Liver (tissue), 9 donors: ENCODE results near the gene SENP1. TPM values are rescaled to one million over a fixed set of nuclear protein-coding genes. Genes with fewer than 3 reads are reported as not detected.

Experiments
- DNase-seq: peaks from one replicate; pipeline ENCODE4 v3.0.0-alpha.2; 2017; ENCODE audit warnings: low spot score
- H3K27ac ChIP-seq, 2 donors: one replicate each; pipeline ENCODE4 v1.7.0; 2013; ENCODE audit warnings: inconsistent platforms in 2 of 2, low read length in 2 of 2, control low read depth in 1 of 2, low read depth in 1 of 2, mild to moderate bottlenecking in 1 of 2
- H3K27me3 ChIP-seq, 4 donors: one replicate each; pipeline versions ENCODE4 v1.6.1 to v1.7.0; 2013; ENCODE audit warnings: low read length in 3 of 4, inconsistent platforms in 1 of 4, mild to moderate bottlenecking in 1 of 4, moderate library complexity in 1 of 4; ENCODE audit not compliant: control insufficient read depth in 4 of 4, insufficient read depth in 4 of 4
- H3K36me3 ChIP-seq, 4 donors: one replicate each; pipeline versions ENCODE4 v1.6.1 to v1.7.0; 2013; ENCODE audit warnings: low read length in 3 of 4, mild to moderate bottlenecking in 3 of 4, low read depth in 1 of 4, moderate library complexity in 1 of 4; ENCODE audit not compliant: control insufficient read depth in 4 of 4, insufficient read depth in 3 of 4
- H3K4me1 ChIP-seq, 4 donors: one replicate each; pipeline versions ENCODE4 v1.6.1 to v1.7.0; 2013; ENCODE audit warnings: low read length in 3 of 4, mild to moderate bottlenecking in 3 of 4, moderate library complexity in 1 of 4; ENCODE audit not compliant: control insufficient read depth in 4 of 4, insufficient read depth in 4 of 4
- H3K4me3 ChIP-seq, 3 donors: one replicate each; pipeline versions ENCODE4 v1.6.1 to v1.7.0; 2013; ENCODE audit warnings: low read length in 3 of 3, control low read depth in 1 of 3, low read depth in 1 of 3, mild to moderate bottlenecking in 1 of 3
- H3K9ac ChIP-seq, 2 donors: one replicate each; pipeline ENCODE4 v1.7.0; 2013; ENCODE audit warnings: low read length in 2 of 2, mild to moderate bottlenecking in 2 of 2, moderate library complexity in 2 of 2, control low read depth in 1 of 2, low read depth in 1 of 2
- H3K9me3 ChIP-seq, 4 donors: one replicate each; pipeline versions ENCODE4 v1.6.1 to v1.7.0; 2013; ENCODE audit warnings: low read length in 3 of 4; ENCODE audit not compliant: control insufficient read depth in 4 of 4
- EGR1 ChIP-seq, 2 donors: IDR thresholded peaks; 2 replicates each; pipeline ENCODE4 v1.6.1; 2016 to 2018; ENCODE audit warnings: antibody characterized with exemption in 2 of 2, low read depth in 2 of 2
- FOXA1 ChIP-seq: IDR thresholded peaks from 2 replicates; pipeline ENCODE4 v1.6.1; 2016; ENCODE audit warnings: antibody characterized with exemption
- FOXA2 ChIP-seq: IDR thresholded peaks from 2 replicates; pipeline ENCODE4 v1.6.1; 2016; ENCODE audit warnings: antibody characterized with exemption
- GABPA ChIP-seq, 2 donors: IDR thresholded peaks in 1 of 2; conservative IDR thresholded peaks in 1 of 2; 2 replicates each; pipeline ENCODE4 v1.6.1; 2016; ENCODE audit warnings: antibody characterized with exemption in 2 of 2, mild to moderate bottlenecking in 1 of 2, moderate library complexity in 1 of 2
- HNF4A ChIP-seq, 2 donors: conservative IDR thresholded peaks; 2 replicates each; pipeline ENCODE4 v1.6.1; 2016; ENCODE audit warnings: antibody characterized with exemption in 2 of 2, mild to moderate bottlenecking in 2 of 2
- HNF4G ChIP-seq: IDR thresholded peaks from 2 replicates; pipeline ENCODE4 v1.6.1; 2016; ENCODE audit warnings: antibody characterized with exemption
- JUND ChIP-seq, 2 donors: IDR thresholded peaks; 2 replicates each; pipeline ENCODE4 v1.6.1; 2016; ENCODE audit warnings: antibody characterized with exemption in 2 of 2
- NR2F2 ChIP-seq: IDR thresholded peaks from 2 replicates; pipeline ENCODE4 v1.6.1; 2016; ENCODE audit warnings: antibody characterized with exemption
- RAD21 ChIP-seq, 2 donors: IDR thresholded peaks; 2 replicates each; pipeline ENCODE4 v1.6.1; 2016; ENCODE audit warnings: antibody characterized with exemption in 2 of 2, mild to moderate bottlenecking in 2 of 2
- RXRA ChIP-seq, 2 donors: IDR thresholded peaks; 2 replicates each; pipeline ENCODE4 v1.6.1; 2017 to 2018; ENCODE audit warnings: antibody characterized with exemption in 2 of 2, mild to moderate bottlenecking in 1 of 2
- SP1 ChIP-seq: IDR thresholded peaks from 2 replicates; pipeline ENCODE4 v1.6.1; 2018; ENCODE audit warnings: antibody characterized with exemption, mild to moderate bottlenecking
- TAF1 ChIP-seq: conservative IDR thresholded peaks from 2 replicates; pipeline ENCODE4 v1.6.1; 2016; ENCODE audit warnings: antibody characterized with exemption, mild to moderate bottlenecking
- YY1 ChIP-seq: IDR thresholded peaks from 2 replicates; pipeline ENCODE4 v1.6.1; 2016; ENCODE audit warnings: antibody characterized with exemption, mild to moderate bottlenecking
- WGBS: extraction: QIAGEN DNeasy Blood & Tissue Kit; methylation state at CpG from one replicate; pipeline ENCODE4 v1.1.7; 2013; 5-methylcytosine and 5-hydroxymethylcytosine counted together
- polyA plus RNA-seq, 2 donors: library from polyadenylated mRNA; stranded (reverse) in 1 of 2; unstranded in 1 of 2; fragments of 200-250 nt in 1 of 2; fragments of >200 nt in 1 of 2; fragmentation: Nextera tagmentation in 1 of 2; extraction: Ambion mirVana in 1 of 2; gene quantifications; one replicate each; pipeline versions ENCODE4 v1.2.1 to v1.2.3, GENCODE V29; 2013 to 2015
- total RNA-seq, 2 donors: library from RNA; depleted of rRNA; stranded (reverse); fragments of >200 nt; gene quantifications; one replicate each; pipeline ENCODE4 v1.2.3, GENCODE V29; 2014
- TF ChIP-seq, protein P1 (sequence below): fragments of 150-350 bp; IDR thresholded peaks from 2 replicates; pipeline ENCODE4 v1.5.1; 2017; ENCODE audit warnings: improper control_type of control experiment, low read depth, low read length; ENCODE audit not compliant: missing input control
- TF ChIP-seq, protein P2 (sequence below): IDR thresholded peaks from 2 replicates; pipeline ENCODE4 v1.6.1; 2016; ENCODE audit warnings: antibody characterized with exemption
- TF ChIP-seq, protein P3 (sequence below): IDR thresholded peaks from 2 replicates; pipeline ENCODE4 v1.6.1; 2016; ENCODE audit warnings: antibody characterized with exemption
- TF ChIP-seq, protein P4 (sequence below): IDR thresholded peaks from 2 replicates; pipeline ENCODE4 v1.6.1; 2016; ENCODE audit warnings: antibody characterized with exemption, mild to moderate bottlenecking
- TF ChIP-seq, protein P5 (sequence below): IDR thresholded peaks from 2 replicates; pipeline ENCODE4 v1.6.1; 2016; ENCODE audit warnings: antibody characterized with exemption
- donor health status: healthy.
- donor health status: healthy.
- donor health status: healthy.
- donor health status: healthy.
- donor health status: healthy.

The SENP1 gene
- total and polyA plus RNA-seq, 4 donors: 1.4 to 11.7 (median 4.2) TPM

DNA sequence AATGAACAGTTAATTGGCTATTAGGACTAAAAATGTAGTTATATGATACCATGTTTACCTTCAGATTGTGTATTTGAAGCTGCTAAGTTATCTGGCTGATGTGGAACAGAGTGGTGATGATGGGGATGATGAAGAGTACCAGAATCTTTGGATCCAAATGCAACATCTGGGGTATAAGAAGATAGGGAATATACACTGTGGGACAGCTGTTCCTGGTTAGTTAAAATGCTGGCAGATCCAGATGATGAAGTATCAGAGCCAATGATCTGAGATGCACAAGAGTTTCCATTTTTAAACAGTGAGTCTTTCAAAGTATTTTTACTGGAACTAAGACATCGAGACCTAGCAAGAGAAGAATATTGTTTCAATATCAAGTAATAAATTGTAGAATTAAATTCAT is 31.6 kb downstream of the SENP1 start (continued):
- TF ChIP-seq, protein P1, sequence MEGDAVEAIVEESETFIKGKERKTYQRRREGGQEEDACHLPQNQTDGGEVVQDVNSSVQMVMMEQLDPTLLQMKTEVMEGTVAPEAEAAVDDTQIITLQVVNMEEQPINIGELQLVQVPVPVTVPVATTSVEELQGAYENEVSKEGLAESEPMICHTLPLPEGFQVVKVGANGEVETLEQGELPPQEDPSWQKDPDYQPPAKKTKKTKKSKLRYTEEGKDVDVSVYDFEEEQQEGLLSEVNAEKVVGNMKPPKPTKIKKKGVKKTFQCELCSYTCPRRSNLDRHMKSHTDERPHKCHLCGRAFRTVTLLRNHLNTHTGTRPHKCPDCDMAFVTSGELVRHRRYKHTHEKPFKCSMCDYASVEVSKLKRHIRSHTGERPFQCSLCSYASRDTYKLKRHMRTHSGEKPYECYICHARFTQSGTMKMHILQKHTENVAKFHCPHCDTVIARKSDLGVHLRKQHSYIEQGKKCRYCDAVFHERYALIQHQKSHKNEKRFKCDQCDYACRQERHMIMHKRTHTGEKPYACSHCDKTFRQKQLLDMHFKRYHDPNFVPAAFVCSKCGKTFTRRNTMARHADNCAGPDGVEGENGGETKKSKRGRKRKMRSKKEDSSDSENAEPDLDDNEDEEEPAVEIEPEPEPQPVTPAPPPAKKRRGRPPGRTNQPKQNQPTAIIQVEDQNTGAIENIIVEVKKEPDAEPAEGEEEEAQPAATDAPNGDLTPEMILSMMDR: no peak
- no peak for TF ChIP-seq FOXA1

DNA sequence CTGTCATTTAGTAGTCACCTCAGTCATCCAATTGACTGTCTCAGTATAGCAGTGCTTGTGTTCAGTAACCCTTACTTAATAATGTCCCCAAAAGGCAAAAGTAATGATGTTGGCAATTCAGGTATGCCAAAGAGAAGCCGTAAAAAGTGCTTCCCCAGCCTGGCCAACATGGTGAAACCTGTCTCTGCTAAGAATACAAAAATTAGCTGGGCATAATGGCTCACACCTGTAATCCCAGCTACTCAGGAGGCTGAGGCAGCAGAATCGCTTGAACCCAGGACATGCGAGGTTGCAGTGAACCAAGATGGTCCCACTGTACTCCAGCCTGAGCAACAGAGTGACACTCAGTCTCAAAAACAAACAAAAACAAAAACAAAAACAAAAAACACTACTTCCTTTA is 33.6 kb downstream of the SENP1 start:
- DNase-seq: no peak
- Histone ChIP-seq H3K9me3 (no peaks in the 10 kb centered on the region), H3K4me3 (no peak overlapping the region), H3K9ac (no peak overlapping the region), H3K27me3 (no peaks in the 10 kb centered on the region), H3K27ac (no peak overlapping the region), H3K4me1 (no peaks in the 10 kb centered on the region), H3K36me3 (peaks cover 2 to 40% (median 29%) of the 10 kb centered on the region in 4 donors)
- 98% methylated on average over 3 of the region's 3 CpGs for WGBS
- TF ChIP-seq RXRA (IDR thresholded peaks at IDR 0.05): no peak
- no peak for TF ChIP-seq EGR1 (IDR thresholded peaks at IDR 0.05; ENCODE audit: low read depth in 2 of 2)
- no peak for TF ChIP-seq GABPA (IDR thresholded peaks at IDR 0.05 in 1 of 2, conservative IDR thresholded peaks at IDR 0.05 in 1 of 2)
- TF ChIP-seq HNF4G: no peak
- TF ChIP-seq TAF1: no peak
- TF ChIP-seq, protein P2, sequence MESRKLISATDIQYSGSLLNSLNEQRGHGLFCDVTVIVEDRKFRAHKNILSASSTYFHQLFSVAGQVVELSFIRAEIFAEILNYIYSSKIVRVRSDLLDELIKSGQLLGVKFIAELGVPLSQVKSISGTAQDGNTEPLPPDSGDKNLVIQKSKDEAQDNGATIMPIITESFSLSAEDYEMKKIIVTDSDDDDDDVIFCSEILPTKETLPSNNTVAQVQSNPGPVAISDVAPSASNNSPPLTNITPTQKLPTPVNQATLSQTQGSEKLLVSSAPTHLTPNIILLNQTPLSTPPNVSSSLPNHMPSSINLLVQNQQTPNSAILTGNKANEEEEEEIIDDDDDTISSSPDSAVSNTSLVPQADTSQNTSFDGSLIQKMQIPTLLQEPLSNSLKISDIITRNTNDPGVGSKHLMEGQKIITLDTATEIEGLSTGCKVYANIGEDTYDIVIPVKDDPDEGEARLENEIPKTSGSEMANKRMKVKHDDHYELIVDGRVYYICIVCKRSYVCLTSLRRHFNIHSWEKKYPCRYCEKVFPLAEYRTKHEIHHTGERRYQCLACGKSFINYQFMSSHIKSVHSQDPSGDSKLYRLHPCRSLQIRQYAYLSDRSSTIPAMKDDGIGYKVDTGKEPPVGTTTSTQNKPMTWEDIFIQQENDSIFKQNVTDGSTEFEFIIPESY: no peak
- TF ChIP-seq FOXA1: no peak
- no peak for TF ChIP-seq RAD21 (IDR thresholded peaks at IDR 0.05)
- no peak for TF ChIP-seq YY1
- no peak for TF ChIP-seq HNF4A (conservative IDR thresholded peaks at IDR 0.05)
- TF ChIP-seq, protein P1: no peak
- TF ChIP-seq, protein P3, sequence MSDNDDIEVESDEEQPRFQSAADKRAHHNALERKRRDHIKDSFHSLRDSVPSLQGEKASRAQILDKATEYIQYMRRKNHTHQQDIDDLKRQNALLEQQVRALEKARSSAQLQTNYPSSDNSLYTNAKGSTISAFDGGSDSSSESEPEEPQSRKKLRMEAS: no peak
- TF ChIP-seq, protein P4, sequence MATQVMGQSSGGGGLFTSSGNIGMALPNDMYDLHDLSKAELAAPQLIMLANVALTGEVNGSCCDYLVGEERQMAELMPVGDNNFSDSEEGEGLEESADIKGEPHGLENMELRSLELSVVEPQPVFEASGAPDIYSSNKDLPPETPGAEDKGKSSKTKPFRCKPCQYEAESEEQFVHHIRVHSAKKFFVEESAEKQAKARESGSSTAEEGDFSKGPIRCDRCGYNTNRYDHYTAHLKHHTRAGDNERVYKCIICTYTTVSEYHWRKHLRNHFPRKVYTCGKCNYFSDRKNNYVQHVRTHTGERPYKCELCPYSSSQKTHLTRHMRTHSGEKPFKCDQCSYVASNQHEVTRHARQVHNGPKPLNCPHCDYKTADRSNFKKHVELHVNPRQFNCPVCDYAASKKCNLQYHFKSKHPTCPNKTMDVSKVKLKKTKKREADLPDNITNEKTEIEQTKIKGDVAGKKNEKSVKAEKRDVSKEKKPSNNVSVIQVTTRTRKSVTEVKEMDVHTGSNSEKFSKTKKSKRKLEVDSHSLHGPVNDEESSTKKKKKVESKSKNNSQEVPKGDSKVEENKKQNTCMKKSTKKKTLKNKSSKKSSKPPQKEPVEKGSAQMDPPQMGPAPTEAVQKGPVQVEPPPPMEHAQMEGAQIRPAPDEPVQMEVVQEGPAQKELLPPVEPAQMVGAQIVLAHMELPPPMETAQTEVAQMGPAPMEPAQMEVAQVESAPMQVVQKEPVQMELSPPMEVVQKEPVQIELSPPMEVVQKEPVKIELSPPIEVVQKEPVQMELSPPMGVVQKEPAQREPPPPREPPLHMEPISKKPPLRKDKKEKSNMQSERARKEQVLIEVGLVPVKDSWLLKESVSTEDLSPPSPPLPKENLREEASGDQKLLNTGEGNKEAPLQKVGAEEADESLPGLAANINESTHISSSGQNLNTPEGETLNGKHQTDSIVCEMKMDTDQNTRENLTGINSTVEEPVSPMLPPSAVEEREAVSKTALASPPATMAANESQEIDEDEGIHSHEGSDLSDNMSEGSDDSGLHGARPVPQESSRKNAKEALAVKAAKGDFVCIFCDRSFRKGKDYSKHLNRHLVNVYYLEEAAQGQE: no peak
- TF ChIP-seq SP1: no peak
- TF ChIP-seq FOXA2: no peak
- TF ChIP-seq, protein P5, sequence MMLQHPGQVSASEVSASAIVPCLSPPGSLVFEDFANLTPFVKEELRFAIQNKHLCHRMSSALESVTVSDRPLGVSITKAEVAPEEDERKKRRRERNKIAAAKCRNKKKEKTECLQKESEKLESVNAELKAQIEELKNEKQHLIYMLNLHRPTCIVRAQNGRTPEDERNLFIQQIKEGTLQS: no peak
- TF ChIP-seq NR2F2: no peak
- no peak for TF ChIP-seq JUND (IDR thresholded peaks at IDR 0.05)
